HL-60 (cell line): Measurements from ENCODE around the gene CELF5.

ENCODE experiments used
- DNase-seq, 2 experiments: peaks; one replicate each; pipeline ENCODE4 v3.0.0-alpha.2; 2010 to 2020; ENCODE audit warnings: low read depth in 1 of 2, low spot score in 1 of 2
- H3K27ac ChIP-seq: fragments of 250-450 bp; sonication (Bioruptor Pico); replicated peaks from 2 replicates; pipeline ENCODE4 v1.5.1; 2020; ENCODE audit warnings: mild to moderate bottlenecking, moderate library complexity
- H3K27me3 ChIP-seq: fragments of 250-450 bp; sonication (Bioruptor Pico); 2 replicates; pipeline ENCODE4 v1.5.1; 2021; ENCODE audit warnings: mild to moderate bottlenecking, moderate library complexity; ENCODE audit not compliant: insufficient read depth, poor library complexity, severe bottlenecking
- H3K4me3 ChIP-seq: replicated peaks from 2 replicates; pipeline ENCODE4 v1.5.1; 2011; ENCODE audit warnings: mild to moderate bottlenecking, control low read depth, low read length; ENCODE audit not compliant: insufficient read depth
- GABPA ChIP-seq: IDR thresholded peaks from 2 replicates; pipeline ENCODE4 v1.6.1; 2012; ENCODE audit warnings: low read depth
- POLR2AphosphoS5 ChIP-seq: IDR thresholded peaks from 2 replicates; pipeline ENCODE4 v1.6.1; 2012; ENCODE audit warnings: low read depth
- SPI1 ChIP-seq: IDR thresholded peaks from 2 replicates; pipeline ENCODE4 v1.6.1; 2012; ENCODE audit warnings: low read depth, mild to moderate bottlenecking, borderline replicate concordance
- TF ChIP-seq, protein P1 (sequence below): IDR thresholded peaks from one replicate; pipeline ENCODE4 v1.5.1; 2011; ENCODE audit warnings: low read length, control low read depth, inconsistent platforms; ENCODE audit not compliant: insufficient read depth
- TF ChIP-seq, protein P2 (sequence below): IDR thresholded peaks from 2 replicates; pipeline ENCODE4 v1.6.1; 2012; ENCODE audit warnings: low read depth; ENCODE audit not compliant: insufficient replicate concordance

Gene CELF5

DNA sequence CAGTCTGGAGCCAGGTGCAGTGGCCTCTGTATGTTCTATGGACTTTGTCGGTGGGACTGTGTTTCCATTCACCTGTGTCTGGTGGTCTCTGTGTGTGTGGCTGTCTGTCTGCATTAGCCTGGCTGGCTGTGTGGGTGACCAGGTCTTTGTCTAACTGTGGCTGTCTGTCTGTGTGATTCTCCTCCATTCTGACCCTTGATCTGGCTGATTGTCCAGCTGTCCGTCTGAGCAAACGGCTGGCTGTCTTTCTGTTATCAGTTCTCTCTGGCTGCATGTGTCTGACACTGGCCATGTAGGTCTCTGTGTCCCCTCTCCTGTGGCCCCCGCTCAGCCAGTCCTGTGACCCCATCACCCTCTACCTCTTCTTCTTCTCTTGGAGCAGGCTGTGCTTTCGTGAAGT is 53.2 kb downstream of the CELF5 start:
- Histone ChIP-seq H3K27me3 (peaks cover 16% of the 10 kb centered on the region), H3K27ac (no peak overlapping the region), H3K4me3 (no peak overlapping the region)
- no peak for DNase-seq
- TF ChIP-seq, protein P1, sequence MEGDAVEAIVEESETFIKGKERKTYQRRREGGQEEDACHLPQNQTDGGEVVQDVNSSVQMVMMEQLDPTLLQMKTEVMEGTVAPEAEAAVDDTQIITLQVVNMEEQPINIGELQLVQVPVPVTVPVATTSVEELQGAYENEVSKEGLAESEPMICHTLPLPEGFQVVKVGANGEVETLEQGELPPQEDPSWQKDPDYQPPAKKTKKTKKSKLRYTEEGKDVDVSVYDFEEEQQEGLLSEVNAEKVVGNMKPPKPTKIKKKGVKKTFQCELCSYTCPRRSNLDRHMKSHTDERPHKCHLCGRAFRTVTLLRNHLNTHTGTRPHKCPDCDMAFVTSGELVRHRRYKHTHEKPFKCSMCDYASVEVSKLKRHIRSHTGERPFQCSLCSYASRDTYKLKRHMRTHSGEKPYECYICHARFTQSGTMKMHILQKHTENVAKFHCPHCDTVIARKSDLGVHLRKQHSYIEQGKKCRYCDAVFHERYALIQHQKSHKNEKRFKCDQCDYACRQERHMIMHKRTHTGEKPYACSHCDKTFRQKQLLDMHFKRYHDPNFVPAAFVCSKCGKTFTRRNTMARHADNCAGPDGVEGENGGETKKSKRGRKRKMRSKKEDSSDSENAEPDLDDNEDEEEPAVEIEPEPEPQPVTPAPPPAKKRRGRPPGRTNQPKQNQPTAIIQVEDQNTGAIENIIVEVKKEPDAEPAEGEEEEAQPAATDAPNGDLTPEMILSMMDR, result no peak
- TF ChIP-seq SPI1 (no peak), POLR2AphosphoS5 (no peak), GABPA (no peak)
- TF ChIP-seq, protein P2, sequence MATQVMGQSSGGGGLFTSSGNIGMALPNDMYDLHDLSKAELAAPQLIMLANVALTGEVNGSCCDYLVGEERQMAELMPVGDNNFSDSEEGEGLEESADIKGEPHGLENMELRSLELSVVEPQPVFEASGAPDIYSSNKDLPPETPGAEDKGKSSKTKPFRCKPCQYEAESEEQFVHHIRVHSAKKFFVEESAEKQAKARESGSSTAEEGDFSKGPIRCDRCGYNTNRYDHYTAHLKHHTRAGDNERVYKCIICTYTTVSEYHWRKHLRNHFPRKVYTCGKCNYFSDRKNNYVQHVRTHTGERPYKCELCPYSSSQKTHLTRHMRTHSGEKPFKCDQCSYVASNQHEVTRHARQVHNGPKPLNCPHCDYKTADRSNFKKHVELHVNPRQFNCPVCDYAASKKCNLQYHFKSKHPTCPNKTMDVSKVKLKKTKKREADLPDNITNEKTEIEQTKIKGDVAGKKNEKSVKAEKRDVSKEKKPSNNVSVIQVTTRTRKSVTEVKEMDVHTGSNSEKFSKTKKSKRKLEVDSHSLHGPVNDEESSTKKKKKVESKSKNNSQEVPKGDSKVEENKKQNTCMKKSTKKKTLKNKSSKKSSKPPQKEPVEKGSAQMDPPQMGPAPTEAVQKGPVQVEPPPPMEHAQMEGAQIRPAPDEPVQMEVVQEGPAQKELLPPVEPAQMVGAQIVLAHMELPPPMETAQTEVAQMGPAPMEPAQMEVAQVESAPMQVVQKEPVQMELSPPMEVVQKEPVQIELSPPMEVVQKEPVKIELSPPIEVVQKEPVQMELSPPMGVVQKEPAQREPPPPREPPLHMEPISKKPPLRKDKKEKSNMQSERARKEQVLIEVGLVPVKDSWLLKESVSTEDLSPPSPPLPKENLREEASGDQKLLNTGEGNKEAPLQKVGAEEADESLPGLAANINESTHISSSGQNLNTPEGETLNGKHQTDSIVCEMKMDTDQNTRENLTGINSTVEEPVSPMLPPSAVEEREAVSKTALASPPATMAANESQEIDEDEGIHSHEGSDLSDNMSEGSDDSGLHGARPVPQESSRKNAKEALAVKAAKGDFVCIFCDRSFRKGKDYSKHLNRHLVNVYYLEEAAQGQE, result no peak

DNA sequence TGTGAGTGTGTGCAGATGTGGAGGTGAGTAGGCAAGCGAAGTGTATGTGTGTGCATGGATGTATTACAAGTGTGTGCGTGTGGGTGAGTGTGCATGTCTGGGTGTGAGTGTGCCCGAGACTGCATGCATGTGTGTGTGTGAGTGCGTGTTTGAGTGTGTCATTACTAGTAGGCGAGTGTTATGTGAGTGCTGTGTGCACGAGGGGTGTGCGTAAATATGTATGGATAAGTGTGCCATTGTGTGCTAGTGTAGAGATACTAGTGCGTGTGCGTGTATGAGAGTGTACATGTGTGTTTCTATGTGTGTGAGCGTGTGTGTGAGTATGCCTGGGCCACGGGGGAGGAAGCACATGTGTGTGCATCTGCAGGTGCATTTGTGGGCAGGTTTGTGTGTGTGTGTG is 53.8 kb downstream of the CELF5 start:
- no peak for DNase-seq
- peaks cover 16% of the 10 kb centered on the region for H3K27me3 ChIP-seq
- TF ChIP-seq, protein P2, result no peak
- TF ChIP-seq, protein P1, result no peak
- no peak for TF ChIP-seq POLR2AphosphoS5
- TF ChIP-seq GABPA, result no peak
- no peak for TF ChIP-seq SPI1
- H3K4me3 ChIP-seq, result no peak overlapping the region
- H3K27ac ChIP-seq, result no peak overlapping the region

DNA sequence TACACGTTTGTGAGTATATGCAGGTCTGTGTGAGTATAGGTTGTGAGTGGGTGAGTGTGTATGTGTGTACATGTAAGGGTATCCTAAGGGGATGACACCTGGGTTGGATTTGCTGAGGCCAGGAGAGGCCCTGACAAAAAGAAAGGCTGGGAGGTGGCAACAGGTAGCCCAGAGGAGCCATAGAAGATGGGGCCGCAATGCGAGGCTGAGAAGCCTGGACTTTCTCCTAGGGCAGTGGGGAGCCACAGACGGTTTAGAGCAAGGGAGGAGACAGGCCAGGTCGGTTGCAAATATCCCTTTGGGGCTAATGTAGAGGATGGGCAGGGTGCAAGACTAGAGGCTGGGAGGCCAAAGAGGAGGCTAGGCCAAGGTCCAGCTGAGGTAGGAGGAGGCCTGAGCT is 54.3 kb downstream of the CELF5 start:
- TF ChIP-seq GABPA (no peak), POLR2AphosphoS5 (no peak), SPI1 (no peak)
- TF ChIP-seq, protein P1, result no peak
- no peak overlapping the region for H3K27ac ChIP-seq
- peaks cover 18% of the 10 kb centered on the region for H3K27me3 ChIP-seq
- DNase-seq, result no peak
- H3K4me3 ChIP-seq, result no peak overlapping the region

DNA sequence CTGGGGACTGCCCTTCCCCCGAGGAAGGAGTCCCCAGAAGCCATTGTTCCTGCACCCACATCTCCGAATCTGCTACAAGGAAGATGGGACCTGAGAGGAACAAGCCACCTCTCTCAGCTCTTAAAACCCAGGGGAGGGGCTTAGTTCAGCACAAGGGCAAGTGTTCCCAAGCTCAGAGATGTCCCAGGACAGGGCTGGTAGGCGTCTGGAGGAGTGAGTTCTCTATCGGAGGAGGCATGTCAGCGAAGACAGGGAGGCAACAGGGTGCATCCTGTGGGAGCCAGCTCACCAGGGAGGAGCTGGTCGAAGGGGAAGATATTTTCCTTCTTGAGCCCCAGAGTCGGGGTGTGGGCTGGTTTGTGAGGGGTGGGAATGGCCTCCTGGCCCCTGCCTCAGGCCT is 54.8 kb downstream of the CELF5 start:
- H3K27ac ChIP-seq, result no peak overlapping the region
- no peak for TF ChIP-seq GABPA
- TF ChIP-seq, protein P2, result no peak
- TF ChIP-seq POLR2AphosphoS5, result no peak
- TF ChIP-seq, protein P1, result no peak
- no peak for TF ChIP-seq SPI1
- no peak overlapping the region for H3K4me3 ChIP-seq
- H3K27me3 ChIP-seq, result peaks cover 22% of the 10 kb centered on the region
- no peak for DNase-seq
